Ishikawa (cell line): ENCODE data around the gene RCN1.

Experiments
- CEBPB ChIP-seq: IDR thresholded peaks from 2 replicates; pipeline ENCODE4 v1.6.1; 2012
- CREB1 ChIP-seq: IDR thresholded peaks from 2 replicates; pipeline ENCODE4 v1.6.1; 2012; ENCODE audit warnings: low read depth
- EGR1 ChIP-seq: IDR thresholded peaks from 2 replicates; pipeline ENCODE4 v1.6.1; 2012
- EP300 ChIP-seq: IDR thresholded peaks from 2 replicates; pipeline ENCODE4 v1.6.1; 2012; ENCODE audit warnings: borderline replicate concordance
- FOXM1 ChIP-seq: IDR thresholded peaks from 2 replicates; pipeline ENCODE4 v1.6.1; 2012; ENCODE audit warnings: low read depth, borderline replicate concordance
- MAX ChIP-seq: IDR thresholded peaks from 2 replicates; pipeline ENCODE4 v1.6.1; 2012
- NFIC ChIP-seq: IDR thresholded peaks from 2 replicates; pipeline ENCODE4 v1.6.1; 2012
- RAD21 ChIP-seq: IDR thresholded peaks from 2 replicates; pipeline ENCODE4 v1.6.1; 2012; ENCODE audit warnings: low read depth
- REST ChIP-seq: IDR thresholded peaks from 2 replicates; pipeline ENCODE4 v1.6.1; 2012; ENCODE audit warnings: low read depth, mild to moderate bottlenecking
- TAF1 ChIP-seq: IDR thresholded peaks from 2 replicates; pipeline ENCODE4 v1.6.1; 2012; ENCODE audit warnings: low read depth, mild to moderate bottlenecking
- TCF12 ChIP-seq: IDR thresholded peaks from 2 replicates; pipeline ENCODE4 v1.6.1; 2012; ENCODE audit warnings: low read depth
- TEAD4 ChIP-seq: IDR thresholded peaks from 2 replicates; pipeline ENCODE4 v1.6.1; 2012
- YY1 ChIP-seq: IDR thresholded peaks from 2 replicates; pipeline ENCODE4 v1.6.1; 2012; ENCODE audit warnings: low read depth
- ZBTB7A ChIP-seq: IDR thresholded peaks from 2 replicates; pipeline ENCODE4 v1.6.1; 2012; ENCODE audit warnings: low read depth
- TF ChIP-seq, protein P1 (sequence below): IDR thresholded peaks from 2 replicates; pipeline ENCODE4 v1.6.1; 2012

RCN1 gene

GRCh38 chr11:32137869-32138268, 47.0 kb downstream of the RCN1 start:
- no peak for TF ChIP-seq RAD21

GRCh38 chr11:32138902-32139301, 48.0 kb downstream of the RCN1 start:
- TF ChIP-seq TCF12: no peak
- TF ChIP-seq ZBTB7A: no peak
- TF ChIP-seq EP300: no peak
- TF ChIP-seq EGR1: no peak
- TF ChIP-seq RAD21: no peak
- TF ChIP-seq, protein P1, sequence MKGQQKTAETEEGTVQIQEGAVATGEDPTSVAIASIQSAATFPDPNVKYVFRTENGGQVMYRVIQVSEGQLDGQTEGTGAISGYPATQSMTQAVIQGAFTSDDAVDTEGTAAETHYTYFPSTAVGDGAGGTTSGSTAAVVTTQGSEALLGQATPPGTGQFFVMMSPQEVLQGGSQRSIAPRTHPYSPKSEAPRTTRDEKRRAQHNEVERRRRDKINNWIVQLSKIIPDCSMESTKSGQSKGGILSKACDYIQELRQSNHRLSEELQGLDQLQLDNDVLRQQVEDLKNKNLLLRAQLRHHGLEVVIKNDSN: no peak
- TF ChIP-seq CEBPB: no peak
- no peak for TF ChIP-seq FOXM1
- no peak for TF ChIP-seq YY1
- TF ChIP-seq REST: no peak
- TF ChIP-seq CREB1: no peak
- TF ChIP-seq TAF1: no peak
- no peak for TF ChIP-seq MAX
- TF ChIP-seq NFIC: no peak

DNA sequence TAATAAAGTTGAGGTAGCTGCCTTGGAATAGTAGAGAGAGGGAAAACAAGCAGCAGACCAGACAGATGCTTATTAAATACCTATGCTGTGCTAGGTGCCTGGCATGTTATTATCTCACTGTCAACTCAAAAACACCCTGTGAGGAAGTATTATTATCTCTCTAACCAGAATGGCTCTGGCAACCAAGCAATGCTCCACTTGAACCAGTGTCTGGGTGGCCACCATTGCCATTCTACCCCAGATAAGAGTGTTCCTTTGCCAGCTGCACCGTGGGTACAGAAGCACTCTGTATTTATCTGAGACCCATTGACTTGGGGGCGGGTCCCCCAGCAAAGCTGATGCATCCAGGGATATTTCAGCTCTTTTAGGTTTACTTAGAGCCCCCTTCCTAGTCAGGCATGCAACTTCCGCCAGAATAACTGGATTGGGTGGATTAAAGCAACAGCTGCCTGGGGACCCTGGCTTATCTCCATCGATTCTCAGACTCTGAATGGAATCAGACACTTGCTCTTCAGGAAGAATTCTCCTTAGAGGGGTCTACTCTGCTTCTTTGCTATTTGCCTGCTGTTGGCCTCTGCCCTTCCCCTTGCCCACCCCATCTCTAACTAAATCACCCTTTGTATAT, 49.1 kb downstream of the RCN1 start:
- TF ChIP-seq TEAD4 (no peak), ZBTB7A (no peak), MAX (no peak), REST (no peak), YY1 (no peak), EP300 (no peak), CEBPB (no peak), CREB1 (no peak), EGR1 (no peak), FOXM1 (no peak), NFIC (no peak), RAD21 (no peak), TAF1 (no peak), TCF12 (no peak)
- TF ChIP-seq, protein P1: no peak

GRCh38 chr11:32141745-32142546, 51.1 kb downstream of the RCN1 start:
- TF ChIP-seq CREB1 (no peak), EP300 (no peak), TAF1 (no peak), CEBPB (no peak), YY1 (no peak), ZBTB7A (no peak), EGR1 (no peak), FOXM1 (no peak), NFIC (no peak), RAD21 (no peak), TCF12 (no peak), MAX (no peak)
- TF ChIP-seq, protein P1: no peak

DNA sequence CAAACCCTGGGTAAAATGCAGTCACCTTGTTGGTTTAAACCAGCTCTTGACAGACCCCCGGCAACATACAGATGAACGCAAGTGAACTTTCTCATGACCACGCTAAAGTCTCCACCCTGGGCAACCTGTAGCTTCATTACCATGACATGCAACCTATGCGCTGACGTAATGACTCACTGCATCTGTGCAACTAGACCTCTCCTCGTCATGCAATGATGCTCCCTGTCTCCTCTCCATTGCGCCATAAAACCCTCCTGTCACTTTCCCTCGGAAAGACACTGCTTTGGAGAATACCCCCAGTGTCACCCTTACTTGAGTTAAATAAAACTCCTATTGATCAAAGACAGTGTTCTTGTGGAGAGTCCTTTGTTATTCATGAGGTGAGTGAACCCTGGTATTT, 52.5 kb downstream of the RCN1 start:
- TF ChIP-seq, protein P1: no peak
- TF ChIP-seq TAF1: no peak
- no peak for TF ChIP-seq MAX
- TF ChIP-seq YY1: no peak
